GM12878 (cell line): Measurements from ENCODE around the gene RPS8. TPM values are rescaled to one million over a fixed set of nuclear protein-coding genes. Genes with fewer than 3 reads are reported as not detected.

Experiments
- BMI1 ChIP-seq: fragments of 450-650 bp; IDR thresholded peaks from 2 replicates; pipeline ENCODE4 v1.6.1; 2016; ENCODE audit warnings: mild to moderate bottlenecking, moderate library complexity, borderline replicate concordance
- CBFB ChIP-seq: IDR thresholded peaks from 2 replicates; pipeline ENCODE4 v1.6.1; 2016; ENCODE audit warnings: antibody characterized with exemption, low read depth
- EP300 ChIP-seq, 2 experiments: fragments of 150-350 bp in 1 of 2; IDR thresholded peaks; 2 replicates each; pipeline ENCODE4 v1.6.1; 2011 to 2012; ENCODE audit warnings: low read depth in 2 of 2, low read length in 2 of 2, borderline replicate concordance in 1 of 2, improper control_type of control experiment in 1 of 2, inconsistent platforms in 1 of 2; ENCODE audit not compliant: control insufficient read depth in 1 of 2
- FOXM1 ChIP-seq: IDR thresholded peaks from 2 replicates; pipeline ENCODE4 v1.6.1; 2012; ENCODE audit warnings: low read depth, mild to moderate bottlenecking, inconsistent platforms, low read length, moderate library complexity
- JUND ChIP-seq: IDR thresholded peaks from 2 replicates; pipeline ENCODE4 v1.6.1; 2012; ENCODE audit warnings: low read depth, mild to moderate bottlenecking, low read length, improper control_type of control experiment, moderate library complexity
- MAX ChIP-seq: IDR thresholded peaks from 2 replicates; pipeline ENCODE4 v1.6.1; 2012; ENCODE audit warnings: low read depth, low read length, improper control_type of control experiment
- MEF2A ChIP-seq: IDR thresholded peaks from 2 replicates; pipeline ENCODE4 v1.6.1; 2011; ENCODE audit warnings: low read depth, mild to moderate bottlenecking, low read length, moderate library complexity; ENCODE audit not compliant: insufficient read depth
- MYC ChIP-seq: IDR thresholded peaks from 2 replicates; pipeline ENCODE4 v1.6.1; 2011; ENCODE audit warnings: mild to moderate bottlenecking, low read length, moderate library complexity, inconsistent platforms; ENCODE audit not compliant: insufficient read depth, insufficient replicate concordance, insufficient read length, severe bottlenecking
- RFX5 ChIP-seq: IDR thresholded peaks from 2 replicates; pipeline ENCODE4 v1.6.1; 2011; ENCODE audit warnings: low read depth, low read length, improper control_type of control experiment
- ZBTB40 ChIP-seq: fragments of 450-650 bp; IDR thresholded peaks from 2 replicates; pipeline ENCODE4 v1.6.1; 2016; ENCODE audit warnings: mild to moderate bottlenecking, moderate library complexity, borderline replicate concordance
- ZNF24 ChIP-seq: fragments of 450-650 bp; IDR thresholded peaks from 2 replicates; pipeline ENCODE4 v1.6.1; 2017; ENCODE audit warnings: antibody characterized with exemption, mild to moderate bottlenecking
- ZNF687 ChIP-seq: fragments of 450-650 bp; IDR thresholded peaks from 2 replicates; pipeline ENCODE4 v1.6.1; 2017; ENCODE audit warnings: mild to moderate bottlenecking, moderate library complexity
- polyA plus RNA-seq, 11 experiments: library from polyadenylated mRNA; depleted of rRNA in 4 of 11; unstranded in 6 of 11; stranded (reverse) in 5 of 11; fragments of >200 nt; fragmentation: Nextera tagmentation in 4 of 11; fragmentation: Illumina TruSeq in 1 of 11; extraction: Ambion mirVana in 4 of 11; extraction: Trizol in 1 of 11; gene quantifications; 1 replicate in 1 of 11; 2 replicates in 10 of 11; pipeline versions ENCODE4 v1.2.1 to v1.2.3, GENCODE V29; 2011 to 2016; ENCODE audit warnings: inconsistent platforms in 2 of 11, missing spikeins in 2 of 11, low read depth in 1 of 11
- total RNA-seq, 4 experiments: library from RNA; depleted of rRNA in 3 of 4; stranded (reverse); fragments of >200 nt in 3 of 4; fragmentation: Illumina TruSeq in 1 of 4; extraction: Trizol in 1 of 4; gene quantifications; 2 replicates each; pipeline versions ENCODE4 v1.2.1 to v1.2.3, GENCODE V29; 2013 to 2021
- TF ChIP-seq, protein P1 (sequence below): IDR thresholded peaks from 2 replicates; pipeline ENCODE4 v1.6.1; 2012; ENCODE audit warnings: low read length, inconsistent platforms
- TF ChIP-seq, protein P2 (sequence below): fragments of 450-650 bp; IDR thresholded peaks from 2 replicates; pipeline ENCODE4 v1.6.1; 2017; ENCODE audit warnings: antibody characterized with exemption, mild to moderate bottlenecking, moderate library complexity

The RPS8 gene
- total and polyA plus RNA-seq, 10 of the 15 experiments (the other 5 are each of a cell fraction or from before 2014, with no cell fraction given): 1,296 to 3,461 (median 2,877) TPM

DNA sequence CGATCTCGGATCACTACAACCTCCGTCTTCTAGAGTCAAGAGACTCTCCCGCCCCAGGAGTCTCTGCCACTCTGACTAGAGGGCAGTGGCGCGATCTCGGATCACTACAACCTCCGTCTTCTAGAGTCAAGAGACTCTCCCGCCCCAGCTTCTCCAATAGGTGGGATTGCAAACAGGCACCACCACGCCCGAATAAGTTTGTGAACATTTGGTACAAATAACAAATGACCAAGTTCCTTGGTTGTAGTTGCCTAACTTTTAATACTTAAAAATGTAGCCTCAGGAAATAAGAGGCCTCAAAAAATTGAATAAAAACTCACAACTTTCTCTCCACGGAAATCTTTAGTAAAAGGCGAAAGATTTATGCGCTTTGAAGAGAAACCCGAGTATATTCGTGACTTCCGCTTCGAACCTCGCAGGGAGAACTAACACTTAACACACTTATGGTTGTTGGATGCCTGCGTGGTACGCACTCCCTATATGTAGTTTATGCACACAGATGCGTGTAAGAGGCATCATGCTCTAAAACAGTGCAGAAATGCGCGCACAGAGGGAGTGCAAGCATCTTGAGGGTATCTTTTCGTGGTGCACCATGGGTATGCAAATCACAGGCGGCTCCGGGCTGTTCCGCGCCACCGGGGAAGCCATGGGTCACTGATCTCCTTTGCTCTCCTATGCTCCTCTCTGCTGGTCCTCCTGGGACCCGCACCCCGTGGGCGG, 44.4 kb downstream of the RPS8 start (continued):
- TF ChIP-seq, protein P1, sequence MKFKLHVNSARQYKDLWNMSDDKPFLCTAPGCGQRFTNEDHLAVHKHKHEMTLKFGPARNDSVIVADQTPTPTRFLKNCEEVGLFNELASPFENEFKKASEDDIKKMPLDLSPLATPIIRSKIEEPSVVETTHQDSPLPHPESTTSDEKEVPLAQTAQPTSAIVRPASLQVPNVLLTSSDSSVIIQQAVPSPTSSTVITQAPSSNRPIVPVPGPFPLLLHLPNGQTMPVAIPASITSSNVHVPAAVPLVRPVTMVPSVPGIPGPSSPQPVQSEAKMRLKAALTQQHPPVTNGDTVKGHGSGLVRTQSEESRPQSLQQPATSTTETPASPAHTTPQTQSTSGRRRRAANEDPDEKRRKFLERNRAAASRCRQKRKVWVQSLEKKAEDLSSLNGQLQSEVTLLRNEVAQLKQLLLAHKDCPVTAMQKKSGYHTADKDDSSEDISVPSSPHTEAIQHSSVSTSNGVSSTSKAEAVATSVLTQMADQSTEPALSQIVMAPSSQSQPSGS: peak; percentile 100
- TF ChIP-seq MYC (no peak), CBFB (peak; percentile 100), JUND (no peak), ZNF687 (peak; percentile 100), BMI1 (peak; percentile 90), MEF2A (peak; percentile 87), EP300 (IDR thresholded peaks at IDR 0.05; ENCODE audit: borderline replicate concordance in 1 of 2, control insufficient read depth in 1 of 2, low read depth in 2 of 2, low read length in 2 of 2) (peak in 1 of 2 experiments; percentile 1; a peak in 1 of 4 replicates), ZNF24 (peak; percentile 78; the same call in 1 of the 2 replicates), MAX (no peak), FOXM1 (peak; percentile 93), RFX5 (no peak), ZBTB40 (no peak; the same call in 1 of the 2 replicates)
- TF ChIP-seq, protein P2, sequence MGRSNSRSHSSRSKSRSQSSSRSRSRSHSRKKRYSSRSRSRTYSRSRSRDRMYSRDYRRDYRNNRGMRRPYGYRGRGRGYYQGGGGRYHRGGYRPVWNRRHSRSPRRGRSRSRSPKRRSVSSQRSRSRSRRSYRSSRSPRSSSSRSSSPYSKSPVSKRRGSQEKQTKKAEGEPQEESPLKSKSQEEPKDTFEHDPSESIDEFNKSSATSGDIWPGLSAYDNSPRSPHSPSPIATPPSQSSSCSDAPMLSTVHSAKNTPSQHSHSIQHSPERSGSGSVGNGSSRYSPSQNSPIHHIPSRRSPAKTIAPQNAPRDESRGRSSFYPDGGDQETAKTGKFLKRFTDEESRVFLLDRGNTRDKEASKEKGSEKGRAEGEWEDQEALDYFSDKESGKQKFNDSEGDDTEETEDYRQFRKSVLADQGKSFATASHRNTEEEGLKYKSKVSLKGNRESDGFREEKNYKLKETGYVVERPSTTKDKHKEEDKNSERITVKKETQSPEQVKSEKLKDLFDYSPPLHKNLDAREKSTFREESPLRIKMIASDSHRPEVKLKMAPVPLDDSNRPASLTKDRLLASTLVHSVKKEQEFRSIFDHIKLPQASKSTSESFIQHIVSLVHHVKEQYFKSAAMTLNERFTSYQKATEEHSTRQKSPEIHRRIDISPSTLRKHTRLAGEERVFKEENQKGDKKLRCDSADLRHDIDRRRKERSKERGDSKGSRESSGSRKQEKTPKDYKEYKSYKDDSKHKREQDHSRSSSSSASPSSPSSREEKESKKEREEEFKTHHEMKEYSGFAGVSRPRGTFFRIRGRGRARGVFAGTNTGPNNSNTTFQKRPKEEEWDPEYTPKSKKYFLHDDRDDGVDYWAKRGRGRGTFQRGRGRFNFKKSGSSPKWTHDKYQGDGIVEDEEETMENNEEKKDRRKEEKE: peak; percentile 76
